Activated CD8-positive, alpha-beta memory T cell treated with anti-CD3 and anti-CD28 coated beads, Interleukin-2, amount 10 ng/mL, durations not matched to agents 7 days and 5 days (primary cell): ENCODE results near the gene CD82. TPM values are rescaled to one million over a fixed set of nuclear protein-coding genes. Genes with fewer than 3 reads are reported as not detected.

ENCODE experiments used
- ATAC-seq: fragments of 150-1000 bp; cut with Tn5 transposase; one replicate; pipeline ENCODE4 v1.10.0; 2021; ENCODE audit warnings: moderate library complexity
- CTCF ChIA-PET: fragments of 350-600 bp; sonication (Branson Sonifier 250); formaldehyde crosslinking; loops from one replicate; lab custom pipeline; 2021; ENCODE audit warnings: antibody characterized with exemption; lab: Charles Lee
- DNase-seq: peaks from one replicate; pipeline ENCODE4 v3.0.0-alpha.2; 2020
- H3K27ac Mint-ChIP-seq: one replicate; pipeline ENCODE4 v1.8.0; 2021; ENCODE audit warnings: mild to moderate bottlenecking, mixed read lengths
- H3K27me3 Mint-ChIP-seq: one replicate; pipeline ENCODE4 v1.8.0; 2021; ENCODE audit warnings: mixed read lengths
- H3K36me3 Mint-ChIP-seq: one replicate; pipeline ENCODE4 v1.8.0; 2021; ENCODE audit warnings: mild to moderate bottlenecking, mixed read lengths
- H3K4me1 Mint-ChIP-seq: one replicate; pipeline ENCODE4 v1.8.0; 2021; ENCODE audit warnings: mixed read lengths
- H3K4me3 Mint-ChIP-seq: one replicate; pipeline ENCODE4 v1.8.0; 2021; ENCODE audit warnings: mild to moderate bottlenecking, moderate library complexity, mixed read lengths
- H3K9me3 Mint-ChIP-seq: one replicate; pipeline ENCODE4 v1.8.0; 2022; ENCODE audit warnings: low read depth, mixed read lengths
- total RNA-seq, 2 experiments: library from RNA; stranded (reverse); gene quantifications; one replicate each; pipeline ENCODE4 v1.2.3, GENCODE V29; 2021

CD82 gene
- total RNA-seq, 2 experiments from 2014 or later = 90.2 to 285 TPM

GRCh38 chr11:44566952-44567875 is 1.8 kb downstream of the CD82 start:
- peak overlapping the region; percentile 78 for H3K4me3 Mint-ChIP-seq
- H3K36me3 Mint-ChIP-seq = peaks cover 19% of the 10 kb centered on the region
- CTCF ChIA-PET = interaction anchor here (1.7 to 12.9 kb wide), 2 partner anchors 10 to 52 kb away, joined by 5 to 530 read pairs; no protein-coding TSS in a partner anchor
- no peaks in the 10 kb centered on the region for H3K27me3 Mint-ChIP-seq
- H3K9me3 Mint-ChIP-seq = no peaks in the 10 kb centered on the region
- peak overlapping the region; percentile 85 for H3K27ac Mint-ChIP-seq
- ATAC-seq (no peak), DNase-seq (peak; percentile 63)
- peaks cover 67% of the 10 kb centered on the region for H3K4me1 Mint-ChIP-seq

GRCh38 chr11:44567876-44568256 is 2.4 kb downstream of the CD82 start:
- H3K9me3 Mint-ChIP-seq = no peaks in the 10 kb centered on the region
- peaks cover 73% of the 10 kb centered on the region for H3K4me1 Mint-ChIP-seq
- peaks cover 22% of the 10 kb centered on the region for H3K36me3 Mint-ChIP-seq
- DNase-seq = no peak
- ATAC-seq = no peak
- no peaks in the 10 kb centered on the region for H3K27me3 Mint-ChIP-seq
- CTCF ChIA-PET = no interaction called here
- peak overlapping the region; percentile 78 for H3K4me3 Mint-ChIP-seq
- H3K27ac Mint-ChIP-seq = peak overlapping the region; percentile 85

GRCh38 chr11:44568331-44568657 is 2.8 kb downstream of the CD82 start:
- H3K4me1 Mint-ChIP-seq = peaks cover 77% of the 10 kb centered on the region
- peaks cover 24% of the 10 kb centered on the region for H3K36me3 Mint-ChIP-seq
- no peaks in the 10 kb centered on the region for H3K9me3 Mint-ChIP-seq
- ATAC-seq (no peak), DNase-seq (no peak)
- no peaks in the 10 kb centered on the region for H3K27me3 Mint-ChIP-seq
- H3K4me3 Mint-ChIP-seq = peak overlapping the region; percentile 78
- peak overlapping the region; percentile 85 for H3K27ac Mint-ChIP-seq
- CTCF ChIA-PET = interaction anchor here (1.0 to 1.6 kb wide), 5 partner anchors 8 to 49 kb away, joined by 5 to 10 read pairs (median 7); no protein-coding TSS in a partner anchor

- ATAC-seq (peak; percentile 50), DNase-seq (peak; percentile 95)
- CTCF ChIA-PET = interaction anchor here (0.6 to 2.1 kb wide), 9 partner anchors 9 to 473 kb away, joined by 3 to 10 read pairs (median 5); partner anchors contain the start of gene EXT2
- Mint-ChIP-seq H3K9me3 (no peaks in the 10 kb centered on the region), H3K27ac (peak overlapping the region; percentile 85), H3K4me1 (peaks cover 83% of the 10 kb centered on the region), H3K27me3 (no peaks in the 10 kb centered on the region), H3K4me3 (peak overlapping the region; percentile 78), H3K36me3 (peaks cover 24% of the 10 kb centered on the region)
These were observed 3.4 kb downstream of the CD82 start for GRCh38 chr11:44568658-44569473.

GRCh38 chr11:44570411-44571155 is 5.1 kb downstream of the CD82 start:
- ATAC-seq (no peak), DNase-seq (no peak)
- peaks cover 24% of the 10 kb centered on the region for H3K36me3 Mint-ChIP-seq
- H3K27ac Mint-ChIP-seq = peak overlapping the region; percentile 85
- H3K4me1 Mint-ChIP-seq = peaks cover 96% of the 10 kb centered on the region
- H3K9me3 Mint-ChIP-seq = no peaks in the 10 kb centered on the region
- no peaks in the 10 kb centered on the region for H3K27me3 Mint-ChIP-seq
- H3K4me3 Mint-ChIP-seq = peak overlapping the region; percentile 33
- CTCF ChIA-PET = interaction anchor here (1.0 to 2.6 kb wide), 6 partner anchors 15 to 47 kb away, joined by 3 to 21 read pairs (median 4); no protein-coding TSS in a partner anchor

GRCh38 chr11:44571871-44572270 is 6.4 kb downstream of the CD82 start:
- Mint-ChIP-seq H3K9me3 (no peaks in the 10 kb centered on the region), H3K4me3 (no peak overlapping the region), H3K4me1 (peaks cover 97% of the 10 kb centered on the region), H3K36me3 (peaks cover 24% of the 10 kb centered on the region), H3K27ac (peak overlapping the region; percentile 36), H3K27me3 (no peaks in the 10 kb centered on the region)
- ATAC-seq (no peak), DNase-seq (no peak)
- CTCF ChIA-PET = interaction anchor here (2.6 to 4.0 kb wide), 2 partner anchors 40 to 46 kb away, joined by 21 read pairs; no protein-coding TSS in a partner anchor

GRCh38 chr11:44572436-44572835 is 7.0 kb downstream of the CD82 start:
- peak overlapping the region; percentile 95 for H3K27ac Mint-ChIP-seq
- DNase-seq (no peak), ATAC-seq (no peak)
- H3K9me3 Mint-ChIP-seq = no peaks in the 10 kb centered on the region
- H3K4me1 Mint-ChIP-seq = peaks cover 97% of the 10 kb centered on the region
- H3K36me3 Mint-ChIP-seq = peaks cover 20% of the 10 kb centered on the region
- no peaks in the 10 kb centered on the region for H3K27me3 Mint-ChIP-seq
- CTCF ChIA-PET = interaction anchor here (2.6 to 4.0 kb wide), 2 partner anchors 40 to 45 kb away, joined by 21 read pairs; no protein-coding TSS in a partner anchor
- no peak overlapping the region for H3K4me3 Mint-ChIP-seq

- CTCF ChIA-PET = interaction anchor here (2.6 to 4.0 kb wide), 2 partner anchors 39 to 45 kb away, joined by 21 read pairs; no protein-coding TSS in a partner anchor
- peaks cover 15% of the 10 kb centered on the region for H3K36me3 Mint-ChIP-seq
These were observed 7.4 kb downstream of the CD82 start for GRCh38 chr11:44572884-44573283.

GRCh38 chr11:44573333-44573732 is 7.9 kb downstream of the CD82 start:
- Mint-ChIP-seq H3K4me3 (peak overlapping the region; percentile 15), H3K4me1 (peaks cover 95% of the 10 kb centered on the region), H3K36me3 (peaks cover 14% of the 10 kb centered on the region), H3K9me3 (no peaks in the 10 kb centered on the region), H3K27me3 (no peaks in the 10 kb centered on the region), H3K27ac (peak overlapping the region; percentile 95)
- ATAC-seq (no peak), DNase-seq (no peak)
- CTCF ChIA-PET = interaction anchor here (4.0 kb wide), 1 partner anchor 39 kb away, joined by 21 read pairs; no protein-coding TSS in a partner anchor

More at GRCh38 chr11:44572884-44573283, 7.4 kb downstream of the CD82 start:
- ATAC-seq = no peak
- DNase-seq = no peak
- Mint-ChIP-seq H3K9me3 (no peaks in the 10 kb centered on the region), H3K4me1 (peaks cover 97% of the 10 kb centered on the region), H3K4me3 (no peak overlapping the region), H3K27me3 (no peaks in the 10 kb centered on the region), H3K27ac (peak overlapping the region; percentile 95)

- peak overlapping the region; percentile 95 for H3K27ac Mint-ChIP-seq
- peaks cover 86% of the 10 kb centered on the region for H3K4me1 Mint-ChIP-seq
- no peaks in the 10 kb centered on the region for H3K9me3 Mint-ChIP-seq
- H3K4me3 Mint-ChIP-seq = peak overlapping the region; percentile 15
- H3K27me3 Mint-ChIP-seq = no peaks in the 10 kb centered on the region
- peaks cover 13% of the 10 kb centered on the region for H3K36me3 Mint-ChIP-seq
- CTCF ChIA-PET = interaction anchor here (0.9 to 4.0 kb wide), 8 partner anchors 9 to 42 kb away, joined by 3 to 21 read pairs (median 4); partner anchors contain the start of gene CD82
- ATAC-seq (peak; percentile 78), DNase-seq (peak; percentile 85)
These were observed 9.3 kb downstream of the CD82 start for GRCh38 chr11:44574610-44575287.

- peaks cover 84% of the 10 kb centered on the region for H3K4me1 Mint-ChIP-seq
- H3K9me3 Mint-ChIP-seq = no peaks in the 10 kb centered on the region
- DNase-seq (no peak), ATAC-seq (peak; percentile 17)
- peak overlapping the region; percentile 95 for H3K27ac Mint-ChIP-seq
- CTCF ChIA-PET = interaction anchor here (0.9 to 4.0 kb wide), 6 partner anchors 8 to 42 kb away, joined by 3 to 21 read pairs (median 4); no protein-coding TSS in a partner anchor
- H3K4me3 Mint-ChIP-seq = peak overlapping the region; percentile 15
- H3K27me3 Mint-ChIP-seq = no peaks in the 10 kb centered on the region
- H3K36me3 Mint-ChIP-seq = peaks cover 15% of the 10 kb centered on the region
These were observed 9.8 kb downstream of the CD82 start for GRCh38 chr11:44575288-44575672.

- Mint-ChIP-seq H3K27ac (peak overlapping the region; percentile 25), H3K36me3 (peaks cover 17% of the 10 kb centered on the region), H3K27me3 (no peaks in the 10 kb centered on the region), H3K9me3 (no peaks in the 10 kb centered on the region), H3K4me1 (peaks cover 77% of the 10 kb centered on the region), H3K4me3 (no peak overlapping the region)
- no peak for ATAC-seq
- DNase-seq = no peak
- CTCF ChIA-PET = interaction anchor here (1.2 to 2.4 kb wide), 2 partner anchors 17 to 41 kb away, joined by 3 to 11 read pairs; no protein-coding TSS in a partner anchor
These were observed 10.5 kb downstream of the CD82 start for GRCh38 chr11:44575962-44576361.
